Spleen (tissue), 11 donors: Measurements from ENCODE around the gene MINDY4B. TPM values are rescaled to one million over a fixed set of nuclear protein-coding genes. Genes with fewer than 3 reads are reported as not detected.
A peak's percentile ranks its signal among the peaks of the same experiment; 100 is the strongest.

Experiments used
- DNase-seq: peaks from one replicate; pipeline ENCODE4 v3.0.0-alpha.2; 2020
- H3K27ac ChIP-seq, 8 donors: fragments of 200-600 bp; sonication (generic) in 7 of 8; 1 replicate in 4 of 8; 2 replicates in 4 of 8; pipeline versions ENCODE4 v1.5.0 to v1.8.0; 2016 to 2021; ENCODE audit warnings: inconsistent platforms in 4 of 8, mild to moderate bottlenecking in 4 of 8, moderate library complexity in 1 of 8
- H3K27me3 ChIP-seq, 7 donors: fragments of 200-600 bp; sonication (generic) in 6 of 7; replicated peaks in 1 of 7; 1 replicate in 4 of 7; 2 replicates in 3 of 7; pipeline versions ENCODE4 v1.5.0 to v1.8.0; 2016 to 2021; ENCODE audit warnings: inconsistent platforms in 3 of 7, mild to moderate bottlenecking in 1 of 7
- H3K36me3 ChIP-seq, 6 donors: fragments of 200-600 bp; sonication (generic) in 5 of 6; 1 replicate in 4 of 6; 2 replicates in 2 of 6; pipeline versions ENCODE4 v1.5.0 to v1.8.0; 2016 to 2021; ENCODE audit warnings: inconsistent platforms in 2 of 6
- H3K4me1 ChIP-seq, 6 donors: fragments of 200-600 bp; sonication (generic) in 5 of 6; 1 replicate in 3 of 6; 2 replicates in 3 of 6; pipeline versions ENCODE4 v1.5.0 to v1.8.0; 2016 to 2021; ENCODE audit warnings: inconsistent platforms in 3 of 6
- H3K4me3 ChIP-seq, 8 donors: fragments of 200-600 bp; sonication (generic) in 7 of 8; 1 replicate in 4 of 8; 2 replicates in 4 of 8; pipeline versions ENCODE4 v1.5.0 to v1.8.0; 2016 to 2021; ENCODE audit warnings: inconsistent platforms in 4 of 8, mild to moderate bottlenecking in 4 of 8, moderate library complexity in 2 of 8
- H3K9me3 ChIP-seq, 8 donors: fragments of 200-600 bp; sonication (generic) in 7 of 8; 1 replicate in 4 of 8; 2 replicates in 4 of 8; pipeline versions ENCODE4 v1.5.0 to v1.8.0; 2016 to 2021; ENCODE audit warnings: inconsistent platforms in 4 of 8
- CTCF ChIP-seq, 11 experiments: fragments of 200-600 bp in 7 of 11; fragments of 450-650 bp in 4 of 11; sonication (generic) in 4 of 11; IDR thresholded peaks in 8 of 11; conservative IDR thresholded peaks in 3 of 11; 1 replicate in 7 of 11; 2 replicates in 4 of 11; pipeline versions ENCODE4 v1.4.0 to v1.8.0; 2016 to 2021; ENCODE audit warnings: antibody characterized with exemption in 11 of 11, inconsistent platforms in 4 of 11, mild to moderate bottlenecking in 1 of 11
- POLR2A ChIP-seq, 3 donors: fragments of 450-650 bp; IDR thresholded peaks; one replicate each; pipeline ENCODE4 v1.5.1; 2017; ENCODE audit warnings: antibody characterized with exemption in 3 of 3, mild to moderate bottlenecking in 1 of 3
- POLR2AphosphoS5 ChIP-seq, 3 donors: sonication (generic); formaldehyde crosslinking; IDR thresholded peaks; one replicate each; pipeline ENCODE4 v1.5.1; 2017; ENCODE audit warnings: antibody characterized with exemption in 3 of 3
- WGBS, 5 donors: extraction: QIAGEN DNeasy Blood & Tissue Kit in 3 of 5; methylation state at CpG; one replicate each; pipeline versions ENCODE4 v1.1.5 to v1.1.7; 2013 to 2018; 5-methylcytosine and 5-hydroxymethylcytosine counted together
- intact Hi-C: fragments of 100-400 bp; cut with DNase I; formaldehyde crosslinking; loops from one replicate; pipeline ENCODE4 v1.15.0; 2023; ENCODE audit warnings: low total_unique reads
- polyA plus RNA-seq, 3 donors: library from polyadenylated mRNA; stranded (reverse); fragments of 200-250 nt; gene quantifications; one replicate each; pipeline ENCODE4 v1.2.1, GENCODE V29; 2013
- total RNA-seq, 7 donors: library from RNA; depleted of rRNA in 3 of 7; stranded (reverse); fragments of >200 nt in 3 of 7; fragmentation: NEBNext Ultra II Directional in 4 of 7; extraction: Animal tissue kit (Norgen Biotek cat#: 25700) in 4 of 7; gene quantifications; one replicate each; pipeline versions ENCODE4 v1.1.0 to v1.2.1, GENCODE V29; 2016 to 2021
- donor health status: healthy with polysubstance abuse.
- donor health status: DM: no; HTN: no; CAD: no; lungs with moderate emphysema.
- donor health status: DM: no; HTN: no; CAD: no.
- donor health status: Bipolar disorder and iron deficiency.
- donor health status: healthy.
- donor health status: DM: no; HTN: no; CAD: no.
- donor health status: DM: yes; HTN: yes; CAD: no.

The MINDY4B gene
- total and polyA plus RNA-seq, 10 donors: not detected

GRCh38 chr3:150928234-150928633, 23.0 kb upstream of the MINDY4B start:
- intact Hi-C loops: no loop called here
- H3K27ac ChIP-seq: no peak overlapping the region
- no peaks in the 10 kb centered on the region for H3K36me3 ChIP-seq
- H3K4me3 ChIP-seq: no peak overlapping the region
- H3K4me1 ChIP-seq: peaks cover 0 to 18% (median 8%) of the 10 kb centered on the region in 6 donors
- TF ChIP-seq POLR2AphosphoS5 (IDR thresholded peaks at IDR 0.05) (no peak), POLR2A (IDR thresholded peaks at IDR 0.05) (no peak), CTCF (IDR thresholded peaks at IDR 0.05 in 8 of 11, conservative IDR thresholded peaks at IDR 0.05 in 3 of 11) (no peak)
- no peaks in the 10 kb centered on the region for H3K9me3 ChIP-seq
- WGBS, 5 donors: 85 to 96% (median 88%) methylated on average over 1 of the region's 1 CpG
- no peak for DNase-seq
- peaks cover 0 to 16% (median 0%) of the 10 kb centered on the region in 7 donors for H3K27me3 ChIP-seq

- no peak for DNase-seq
- H3K36me3 ChIP-seq: no peaks in the 10 kb centered on the region
- no peaks in the 10 kb centered on the region for H3K9me3 ChIP-seq
- TF ChIP-seq CTCF (IDR thresholded peaks at IDR 0.05 in 8 of 11, conservative IDR thresholded peaks at IDR 0.05 in 3 of 11) (no peak), POLR2AphosphoS5 (IDR thresholded peaks at IDR 0.05) (no peak), POLR2A (IDR thresholded peaks at IDR 0.05) (no peak)
- peaks cover 0 to 18% (median 8%) of the 10 kb centered on the region in 6 donors for H3K4me1 ChIP-seq
- intact Hi-C loops: no loop called here
- H3K27ac ChIP-seq: peak overlapping the region in 2 of 8 donors; percentile 40 to 64
- H3K27me3 ChIP-seq: peaks cover 0 to 14% (median 0%) of the 10 kb centered on the region in 7 donors
- 74 to 84% (median 76%) methylated on average over 7 of the region's 7 CpGs for WGBS, 5 donors
- no peak overlapping the region for H3K4me3 ChIP-seq
These were observed 21.1 kb upstream of the MINDY4B start for GRCh38 chr3:150926328-150926727.

GRCh38 chr3:150925751-150926201, 20.5 kb upstream of the MINDY4B start:
- Histone ChIP-seq H3K27me3 (peaks cover 0 to 13% (median 0%) of the 10 kb centered on the region in 7 donors), H3K4me1 (peaks cover 0 to 18% (median 8%) of the 10 kb centered on the region in 6 donors), H3K27ac (peak overlapping the region in 2 of 8 donors; percentile 40 to 64), H3K9me3 (no peaks in the 10 kb centered on the region), H3K4me3 (peak overlapping the region in 3 of 8 donors; percentile 2 to 55 (median 15)), H3K36me3 (no peaks in the 10 kb centered on the region)
- intact Hi-C loops: no loop called here
- DNase-seq: peak; percentile 85
- peak in 10 of 11 experiments; percentile 16 to 68 (median 47) for TF ChIP-seq CTCF (IDR thresholded peaks at IDR 0.05 in 8 of 11, conservative IDR thresholded peaks at IDR 0.05 in 3 of 11)
- peak in 1 of 3 donors; percentile 19 for TF ChIP-seq POLR2AphosphoS5 (IDR thresholded peaks at IDR 0.05)
- TF ChIP-seq POLR2A (IDR thresholded peaks at IDR 0.05): no peak
- WGBS, 5 donors: 2 to 8% (median 4%) methylated on average over 14 of the region's 14 CpGs

- H3K4me1 ChIP-seq: peaks cover 0 to 18% (median 8%) of the 10 kb centered on the region in 6 donors
- no peaks in the 10 kb centered on the region for H3K9me3 ChIP-seq
- no peak overlapping the region for H3K4me3 ChIP-seq
- DNase-seq: no peak
- WGBS, 5 donors: 68 to 85% (median 75%) methylated on average over 10 of the region's 10 CpGs
- no peak overlapping the region for H3K27ac ChIP-seq
- no peak for TF ChIP-seq POLR2AphosphoS5 (IDR thresholded peaks at IDR 0.05)
- no peak for TF ChIP-seq POLR2A (IDR thresholded peaks at IDR 0.05)
- H3K36me3 ChIP-seq: no peaks in the 10 kb centered on the region
- intact Hi-C loops: no loop called here
- peaks cover 0 to 9% (median 0%) of the 10 kb centered on the region in 7 donors for H3K27me3 ChIP-seq
These were observed 17.4 kb upstream of the MINDY4B start for GRCh38 chr3:150922611-150923010.
